Activated CD8-positive, alpha-beta memory T cell treated with anti-CD3 and anti-CD28 coated beads, Interleukin-2, amount 50 U/mL, for 1 hour (primary cell): ENCODE results near the gene SPATA31C2.
"Not testable (repeated sequence)": the region's sequence is repeated elsewhere in the genome, so short reads cannot be mapped to it uniquely, and the experiment has no call there.

ENCODE experiments used
- DNase-seq: peaks from one replicate; pipeline ENCODE4 v3.0.0-alpha.2; 2020; ENCODE audit errors: extremely low read depth

Gene SPATA31C2

DNA sequence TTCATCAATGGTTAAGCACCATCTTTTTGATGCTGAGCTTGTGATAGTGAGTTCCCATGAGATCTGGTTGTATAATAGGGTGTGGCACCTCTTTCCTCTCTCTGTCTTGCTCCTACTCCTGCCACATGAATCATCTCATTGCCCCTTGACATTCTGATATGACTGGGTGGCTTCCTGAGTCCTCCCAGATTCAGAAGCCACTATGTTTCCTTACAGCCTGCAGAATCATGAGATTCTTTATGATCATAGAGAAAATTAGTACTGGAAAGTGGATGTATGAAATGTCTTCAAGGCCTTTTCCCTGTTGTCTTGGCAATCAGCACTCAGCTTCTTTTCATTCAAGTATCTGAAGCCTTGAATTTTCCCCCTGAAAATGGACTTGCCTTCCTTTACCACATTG is 14.9 kb downstream of the SPATA31C2 start:
- DNase-seq = not testable (repeated sequence)

DNA sequence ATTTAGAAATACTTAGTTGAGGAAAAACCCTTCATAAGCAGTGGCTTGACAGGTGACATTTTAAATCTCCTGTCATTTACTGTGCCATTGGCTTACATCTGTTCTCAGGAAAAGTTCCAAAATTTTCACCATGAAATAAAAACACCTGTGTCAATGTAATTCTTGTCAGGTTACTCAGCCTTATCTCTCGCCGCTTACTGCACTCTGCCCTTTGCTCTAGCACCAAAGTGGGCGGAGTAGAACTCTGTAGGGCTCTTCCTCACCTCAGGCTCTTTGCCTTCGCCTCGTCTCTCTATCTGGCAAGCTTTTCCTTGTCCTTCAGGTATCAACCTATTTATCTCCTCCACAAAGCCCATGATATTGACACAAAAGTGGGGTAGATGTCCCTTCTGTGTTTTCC is 20.2 kb downstream of the SPATA31C2 start:
- not testable (repeated sequence) for DNase-seq

DNA sequence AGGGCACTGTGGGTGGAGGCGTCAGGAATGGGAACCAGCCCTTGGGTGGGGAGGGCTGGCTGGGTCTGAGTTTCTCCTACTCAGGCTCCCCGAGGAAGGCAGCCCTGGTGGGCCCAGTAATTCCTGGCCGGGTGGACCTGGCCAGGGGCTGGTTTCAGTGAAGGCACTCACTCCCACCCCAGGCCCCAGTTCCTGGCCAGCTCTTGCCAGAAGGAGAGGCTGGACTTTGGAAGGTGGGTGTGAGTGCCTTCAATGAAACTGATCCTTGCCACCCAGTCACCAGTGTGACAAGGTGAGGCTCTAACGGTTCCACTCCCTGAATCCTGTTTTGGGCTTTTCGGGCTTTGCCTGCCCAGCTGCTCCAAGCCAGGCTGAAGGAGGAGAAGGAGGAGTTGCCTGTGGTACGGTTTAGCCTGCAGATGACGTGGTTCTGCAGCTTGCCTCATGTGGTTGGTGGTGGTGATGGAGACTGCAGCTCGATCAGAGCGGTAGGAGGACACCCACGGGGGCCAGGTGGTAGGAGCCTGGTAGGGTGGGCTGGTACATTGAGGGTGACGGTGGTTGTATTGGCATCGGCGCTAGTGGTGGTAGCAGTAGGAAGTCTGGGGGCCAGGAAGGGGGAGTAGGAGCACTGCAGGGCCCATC is 23.2 kb downstream of the SPATA31C2 start:
- DNase-seq = not testable (repeated sequence)

DNA sequence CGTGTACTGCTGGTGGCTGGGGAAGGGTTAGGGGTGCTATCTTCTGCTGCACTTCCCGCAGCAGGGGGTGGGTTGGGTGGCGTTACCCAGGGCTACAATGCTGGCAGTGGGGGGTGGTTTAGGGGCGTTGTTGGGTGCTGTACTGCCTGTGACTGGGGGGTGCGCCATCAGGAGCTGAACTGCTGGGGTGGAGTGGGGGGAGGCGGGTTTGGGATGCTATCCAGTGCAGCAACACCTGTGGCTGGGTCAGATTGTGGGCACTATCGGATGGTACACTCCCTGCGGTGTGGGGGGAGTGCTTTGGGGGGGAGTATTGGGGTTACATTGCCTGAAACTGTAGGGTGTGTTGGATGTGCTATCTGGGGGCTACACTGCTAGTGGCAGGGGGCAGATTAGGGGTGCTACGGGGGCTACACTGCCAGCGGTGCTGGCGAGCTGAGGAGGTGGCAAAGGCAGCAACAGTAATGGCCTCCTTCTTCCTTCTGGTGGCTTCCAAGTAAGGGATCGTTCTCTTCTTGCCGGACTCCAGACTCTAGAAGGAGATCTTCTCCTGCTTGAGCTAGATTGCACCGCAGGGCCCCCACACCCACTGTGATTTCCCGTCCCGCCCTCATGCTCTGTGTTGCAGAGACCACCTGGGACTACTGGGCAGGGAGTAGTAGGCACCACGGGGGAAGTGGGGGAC is 23.9 kb downstream of the SPATA31C2 start:
- DNase-seq = not testable (repeated sequence)

DNA sequence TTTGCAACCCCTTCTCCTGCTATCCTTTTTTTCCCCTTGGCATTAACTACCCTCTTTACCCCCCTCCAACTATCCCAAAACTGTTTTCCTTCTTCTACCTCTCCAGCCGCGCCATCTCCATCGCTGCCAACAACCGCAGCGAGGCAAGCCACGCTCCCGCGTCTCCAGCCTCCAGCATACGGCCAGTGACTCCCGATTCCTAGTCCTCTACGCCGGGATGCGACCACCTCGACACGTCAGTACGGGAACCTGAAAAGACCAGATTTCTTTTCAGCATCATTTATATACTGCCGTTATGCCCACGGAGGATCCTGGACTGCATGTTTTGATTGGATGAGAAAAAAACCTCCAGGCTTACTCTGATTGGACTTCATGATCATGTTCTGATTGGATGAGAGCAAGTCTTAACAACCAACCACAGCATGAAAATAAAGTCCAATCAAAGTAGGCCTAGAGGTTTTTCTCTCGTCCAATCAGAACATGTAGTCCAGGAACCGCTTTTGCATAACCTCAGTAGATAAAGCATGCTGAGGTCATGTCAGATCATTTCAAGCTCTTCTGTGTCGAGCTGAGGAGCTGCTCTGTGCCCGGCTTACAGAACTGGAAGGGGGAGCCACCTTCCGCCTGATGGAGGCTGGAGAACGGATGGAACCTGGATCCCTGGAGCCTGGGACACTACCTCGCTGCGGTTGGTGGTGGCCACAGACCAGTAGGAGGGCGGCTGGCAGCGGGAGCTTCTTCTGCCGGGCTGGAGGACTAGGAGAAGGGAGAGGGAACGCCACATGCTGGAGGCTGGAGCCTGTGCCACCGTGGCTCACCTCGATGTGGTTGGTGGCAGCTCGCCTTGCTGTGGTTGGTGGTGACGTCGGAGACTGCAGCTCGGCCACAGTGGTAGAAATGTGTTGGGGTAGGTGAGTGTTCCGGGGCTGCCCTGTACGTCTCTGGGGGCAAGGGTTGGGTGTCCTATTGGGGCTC is 24.8 kb downstream of the SPATA31C2 start:
- DNase-seq = not testable (repeated sequence)

DNA sequence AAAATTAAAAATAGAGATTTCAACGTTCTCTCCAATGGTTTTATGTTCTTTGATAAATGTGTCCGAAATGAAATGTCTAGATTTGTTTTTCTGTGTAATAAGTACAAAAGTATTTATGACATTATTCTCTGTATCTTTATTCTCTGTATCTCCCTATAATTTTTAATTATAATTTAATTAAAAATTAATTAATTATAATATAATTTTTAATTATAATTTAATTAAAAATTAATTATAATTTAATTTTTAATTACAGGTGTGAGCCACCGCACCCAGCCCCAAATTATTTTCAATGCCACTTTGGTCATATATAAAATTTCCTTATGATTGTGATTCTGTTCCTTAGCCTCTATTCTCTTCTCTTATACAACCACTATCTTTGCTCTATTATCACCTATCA is 28.2 kb downstream of the SPATA31C2 start:
- DNase-seq = no peak

DNA sequence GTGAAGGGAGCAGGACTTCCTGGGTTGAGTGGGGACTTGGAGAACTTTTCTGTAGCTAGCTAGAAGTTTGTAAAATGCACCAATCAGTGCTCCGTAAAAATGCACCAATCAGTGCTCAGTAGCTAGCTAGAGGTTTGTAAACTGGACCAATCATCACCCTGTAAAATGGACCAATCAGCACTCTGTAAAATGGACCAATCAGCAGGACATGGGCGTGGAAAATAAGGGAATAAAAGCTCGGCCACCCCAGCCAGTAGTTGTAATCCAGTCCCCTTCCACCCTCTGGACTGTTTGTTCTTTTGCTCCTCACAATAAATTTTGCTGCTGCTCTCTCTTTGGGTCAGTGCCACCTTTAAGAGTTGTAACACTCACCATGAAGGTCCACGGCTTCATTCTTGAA is 29.5 kb downstream of the SPATA31C2 start:
- no peak for DNase-seq

DNA sequence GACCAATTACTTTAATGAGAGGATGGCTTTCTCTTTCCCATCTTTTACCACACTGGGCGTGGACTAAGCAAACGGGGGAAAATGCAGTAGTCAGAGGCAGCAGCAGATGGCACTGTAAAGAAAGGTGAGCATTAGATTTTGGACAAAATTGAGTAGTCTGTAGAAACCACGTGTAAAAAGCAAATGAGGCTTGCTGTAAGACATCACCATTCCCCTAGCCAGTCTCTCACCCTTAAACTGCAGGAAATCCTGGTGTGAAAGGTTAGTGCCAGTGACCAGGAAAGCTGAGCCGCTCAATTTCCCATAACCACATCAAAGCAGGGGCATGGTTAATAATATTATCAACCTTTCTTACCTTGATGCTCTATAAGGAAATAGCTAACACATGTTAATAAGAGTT is 31.8 kb downstream of the SPATA31C2 start:
- DNase-seq = no peak

DNA sequence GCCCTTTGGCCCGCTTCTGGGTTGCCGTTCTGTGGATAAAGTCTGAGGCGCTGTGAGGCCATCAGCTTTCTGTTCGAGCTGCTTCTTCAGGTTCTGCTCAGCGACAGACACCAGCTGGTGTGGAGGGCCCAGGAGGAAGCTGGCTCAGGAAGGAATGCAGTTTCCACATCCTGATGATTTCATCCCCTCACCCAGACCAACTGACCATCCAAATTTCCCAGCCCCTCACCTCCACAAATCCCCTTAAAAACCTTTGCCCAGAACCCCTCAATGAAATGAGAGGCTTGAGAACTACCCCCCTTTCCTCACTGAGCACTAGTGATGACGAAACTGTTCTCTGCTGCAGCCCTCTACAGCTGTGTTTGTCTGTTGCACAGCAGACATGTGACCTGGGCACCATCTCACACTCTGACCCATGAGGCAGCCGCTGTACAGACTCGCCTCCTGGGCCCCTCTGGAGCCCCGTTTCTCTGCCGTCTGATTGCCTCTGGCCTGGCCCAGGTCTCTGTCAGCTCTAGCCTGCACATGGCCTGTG is 45.4 kb downstream of the SPATA31C2 start:
- DNase-seq = no peak

DNA sequence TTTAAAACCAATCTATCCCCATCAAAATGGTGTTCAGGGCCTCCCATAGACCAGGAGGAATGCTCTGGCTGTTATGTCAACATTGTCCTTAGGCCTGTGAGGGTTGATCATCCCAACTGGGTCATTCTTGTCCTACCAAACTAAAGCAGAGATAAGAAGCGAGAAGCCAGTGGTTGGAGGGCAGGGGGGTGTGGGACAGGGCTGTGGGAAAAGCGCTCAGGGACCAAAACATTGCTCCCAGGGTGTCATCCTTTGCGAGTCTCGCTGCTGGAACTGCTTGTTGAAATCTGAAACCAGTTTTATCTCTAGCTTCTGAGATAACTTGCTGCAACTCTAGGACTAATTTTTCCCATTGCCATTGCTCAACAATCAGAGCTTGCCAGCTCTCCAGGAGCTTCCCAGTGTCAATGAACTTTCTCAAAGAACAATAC is 48.1 kb downstream of the SPATA31C2 start:
- no peak for DNase-seq

DNA sequence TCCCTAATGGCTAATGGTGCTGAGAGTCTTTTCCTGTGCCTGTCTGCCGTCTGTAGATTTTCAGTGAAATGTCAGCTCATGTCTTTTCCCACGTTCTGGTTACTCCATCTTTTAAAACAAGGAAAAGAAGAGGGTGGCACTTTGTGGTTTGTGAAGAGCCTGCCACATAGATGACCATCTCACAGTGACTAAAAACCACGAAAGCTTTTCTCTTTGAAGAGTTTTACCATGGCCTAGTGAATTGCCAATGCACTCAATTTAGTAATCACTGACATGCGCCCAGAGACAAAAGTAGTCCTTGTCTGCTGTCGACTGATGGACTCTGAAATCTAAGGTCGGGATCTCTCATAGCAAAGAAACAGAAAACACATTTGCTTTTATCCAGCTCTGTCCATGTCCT is 50.4 kb downstream of the SPATA31C2 start:
- DNase-seq = no peak

DNA sequence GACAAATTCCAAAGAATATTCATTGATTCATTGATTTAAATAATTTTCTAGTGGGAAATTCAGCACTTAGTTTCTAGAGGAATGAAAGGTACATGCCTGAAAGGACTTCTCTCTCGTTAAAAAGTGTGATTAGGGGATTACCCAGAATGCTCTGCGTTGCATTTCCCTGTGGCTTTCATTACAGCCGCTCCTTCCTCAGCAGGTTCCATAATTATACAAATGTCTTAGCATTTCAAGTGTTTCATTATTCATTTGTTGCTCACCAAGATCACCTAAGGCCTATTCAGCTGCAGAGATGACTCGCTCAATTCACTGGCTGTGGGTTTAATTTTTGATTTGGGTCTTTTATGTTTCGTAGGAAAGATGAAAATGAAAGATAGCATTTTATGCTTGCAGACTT is 52.8 kb downstream of the SPATA31C2 start:
- DNase-seq = no peak

DNA sequence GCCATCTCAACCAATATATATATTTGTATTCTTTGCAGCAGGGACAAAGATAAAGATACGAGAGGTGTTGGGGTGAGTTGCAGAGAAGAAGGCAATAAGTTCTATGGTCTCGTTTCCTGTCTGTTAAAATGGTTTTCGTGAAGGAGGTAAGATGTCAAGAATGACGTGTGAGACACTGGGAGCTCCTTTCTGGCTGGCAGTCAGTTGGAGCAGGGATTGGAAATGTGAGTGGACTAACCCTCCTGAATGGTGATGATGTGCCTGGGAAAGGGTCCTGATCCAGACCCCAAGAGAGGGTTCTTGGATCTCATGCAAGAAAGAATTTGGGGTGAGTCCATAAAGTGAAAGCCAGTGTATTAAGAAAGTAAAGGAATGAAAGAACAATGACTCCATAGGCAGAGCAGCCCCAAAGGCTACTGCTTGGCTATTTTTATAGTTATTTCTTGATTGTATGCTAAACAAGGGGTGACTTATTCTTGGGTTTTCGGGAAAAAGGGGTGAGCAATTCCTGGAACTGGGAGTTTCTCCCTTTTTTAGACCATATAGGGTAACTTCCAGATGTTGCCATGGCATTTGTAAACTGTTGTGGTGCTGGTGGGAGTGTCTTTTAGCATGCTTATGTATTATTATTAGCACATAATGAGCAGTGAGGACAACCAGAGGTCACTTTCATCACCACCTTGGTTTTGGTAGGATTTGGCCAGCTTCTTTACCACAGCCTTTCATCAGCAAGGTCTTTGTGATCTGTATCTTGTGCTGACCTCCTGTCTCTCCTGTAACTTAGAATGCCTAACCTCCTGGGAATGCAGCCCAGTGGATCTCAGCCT is 53.7 kb downstream of the SPATA31C2 start:
- no peak for DNase-seq
